GM21576 (cell line): ENCODE results near the gene ATP6V0B.

Experiments
- ATAC-seq: cut with Tn5 transposase; IDR thresholded peaks from one replicate; pipeline ENCODE4 v1.9.1; 2021; ENCODE audit warnings: mild to moderate bottlenecking, moderate library complexity; ENCODE audit not compliant: unreplicated experiment

ATP6V0B gene

GRCh38 chr1:43982808-43983207 lies 8.0 kb downstream of the ATP6V0B start:
- no peak for ATAC-seq

GRCh38 chr1:43983253-43983899 lies 8.6 kb downstream of the ATP6V0B start:
- no peak for ATAC-seq

GRCh38 chr1:43984855-43985254 lies 10.1 kb downstream of the ATP6V0B start:
- no peak for ATAC-seq

- ATAC-seq: no peak
These were observed 11.3 kb downstream of the ATP6V0B start for GRCh38 chr1:43985984-43986595.

GRCh38 chr1:43986712-43987111 lies 12.0 kb downstream of the ATP6V0B start:
- ATAC-seq: no peak

- no peak for ATAC-seq
These were observed 12.6 kb downstream of the ATP6V0B start for GRCh38 chr1:43987159-43987902.

- ATAC-seq: no peak
These were observed 15.8 kb downstream of the ATP6V0B start for GRCh38 chr1:43990271-43991199.

- no peak for ATAC-seq
These were observed 16.4 kb downstream of the ATP6V0B start for GRCh38 chr1:43991200-43991475.

- peak; percentile 62 for ATAC-seq
These were observed 16.9 kb downstream of the ATP6V0B start, which contains the start of gene CCDC24 for GRCh38 chr1:43991476-43992231. Gene CCDC24 (plus strand): TSS chr1:43991599. CDS start chr1:43991879, 280 bp downstream.

- ATAC-seq: no peak
These were observed 17.7 kb downstream of the ATP6V0B start for GRCh38 chr1:43992232-43992995.

GRCh38 chr1:43993206-43993914 lies 18.6 kb downstream of the ATP6V0B start:
- no peak for ATAC-seq

GRCh38 chr1:43994071-43994470 lies 19.3 kb downstream of the ATP6V0B start:
- ATAC-seq: no peak

GRCh38 chr1:43994794-43995790 lies 20.3 kb downstream of the ATP6V0B start:
- no peak for ATAC-seq

GRCh38 chr1:43995984-43996732 lies 21.4 kb downstream of the ATP6V0B start:
- no peak for ATAC-seq

GRCh38 chr1:43996733-43997115 lies 22.0 kb downstream of the ATP6V0B start:
- no peak for ATAC-seq

GRCh38 chr1:43997295-43997999 lies 22.7 kb downstream of the ATP6V0B start:
- ATAC-seq: no peak

- ATAC-seq: no peak
These were observed 23.2 kb downstream of the ATP6V0B start for GRCh38 chr1:43998000-43998378.
